GM20431 (cell line): ENCODE data around the gene MCRIP2.

ENCODE experiments used
- in situ Hi-C: fragments of 300-500 bp; cut with MseI, MboI; formaldehyde crosslinking; loops from one replicate; pipeline ENCODE4 v1.15.0; 2020; ENCODE audit warnings: low sequenced_read_pairs; ENCODE audit not compliant: unreplicated experiment

Gene MCRIP2

GRCh38 chr16:693364-693763 is 51.7 kb downstream of the MCRIP2 start:
- in situ Hi-C loops: no loop called here

- in situ Hi-C loops: no loop called here
Observed at GRCh38 chr16:693766-694165, 52.1 kb downstream of the MCRIP2 start.

GRCh38 chr16:694187-694862 is 52.7 kb downstream of the MCRIP2 start:
- in situ Hi-C loops: no loop called here

- in situ Hi-C loops: no loop called here
Observed at GRCh38 chr16:694863-695354, 53.3 kb downstream of the MCRIP2 start.

- in situ Hi-C loops: no loop called here
Observed at GRCh38 chr16:695355-696089, 53.9 kb downstream of the MCRIP2 start.
